HL-60 (cell line): ENCODE results near the gene HMGN3.

Experiments
- GABPA ChIP-seq: IDR thresholded peaks from 2 replicates; pipeline ENCODE4 v1.6.1; 2012; ENCODE audit warnings: low read depth
- POLR2AphosphoS5 ChIP-seq: IDR thresholded peaks from 2 replicates; pipeline ENCODE4 v1.6.1; 2012; ENCODE audit warnings: low read depth
- SPI1 ChIP-seq: IDR thresholded peaks from 2 replicates; pipeline ENCODE4 v1.6.1; 2012; ENCODE audit warnings: low read depth, mild to moderate bottlenecking, borderline replicate concordance
- TF ChIP-seq, protein P1 (sequence below): IDR thresholded peaks from one replicate; pipeline ENCODE4 v1.5.1; 2011; ENCODE audit warnings: low read length, control low read depth, inconsistent platforms; ENCODE audit not compliant: insufficient read depth
- TF ChIP-seq, protein P2 (sequence below): IDR thresholded peaks from 2 replicates; pipeline ENCODE4 v1.6.1; 2012; ENCODE audit warnings: low read depth; ENCODE audit not compliant: insufficient replicate concordance

DNA sequence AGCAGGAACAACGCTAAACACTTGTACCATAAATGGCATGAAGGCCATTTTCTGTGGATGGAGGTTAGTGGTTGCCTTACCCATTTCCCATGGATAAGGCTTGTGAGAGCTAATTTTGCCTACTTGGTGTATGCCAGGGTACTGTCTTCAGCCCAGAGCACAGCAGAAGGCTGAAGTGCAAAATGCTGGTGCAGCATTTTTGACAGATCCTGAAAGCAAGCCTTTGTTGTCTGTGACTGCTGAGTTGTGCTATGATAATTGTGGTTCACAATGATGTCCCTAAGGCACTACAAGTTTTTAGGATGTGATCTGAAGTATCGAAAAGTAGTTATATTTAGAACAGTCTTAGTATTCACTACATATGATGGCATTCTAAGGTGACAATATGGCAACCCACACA, 14.7 kb upstream of the HMGN3 start:
- TF ChIP-seq, protein P1, sequence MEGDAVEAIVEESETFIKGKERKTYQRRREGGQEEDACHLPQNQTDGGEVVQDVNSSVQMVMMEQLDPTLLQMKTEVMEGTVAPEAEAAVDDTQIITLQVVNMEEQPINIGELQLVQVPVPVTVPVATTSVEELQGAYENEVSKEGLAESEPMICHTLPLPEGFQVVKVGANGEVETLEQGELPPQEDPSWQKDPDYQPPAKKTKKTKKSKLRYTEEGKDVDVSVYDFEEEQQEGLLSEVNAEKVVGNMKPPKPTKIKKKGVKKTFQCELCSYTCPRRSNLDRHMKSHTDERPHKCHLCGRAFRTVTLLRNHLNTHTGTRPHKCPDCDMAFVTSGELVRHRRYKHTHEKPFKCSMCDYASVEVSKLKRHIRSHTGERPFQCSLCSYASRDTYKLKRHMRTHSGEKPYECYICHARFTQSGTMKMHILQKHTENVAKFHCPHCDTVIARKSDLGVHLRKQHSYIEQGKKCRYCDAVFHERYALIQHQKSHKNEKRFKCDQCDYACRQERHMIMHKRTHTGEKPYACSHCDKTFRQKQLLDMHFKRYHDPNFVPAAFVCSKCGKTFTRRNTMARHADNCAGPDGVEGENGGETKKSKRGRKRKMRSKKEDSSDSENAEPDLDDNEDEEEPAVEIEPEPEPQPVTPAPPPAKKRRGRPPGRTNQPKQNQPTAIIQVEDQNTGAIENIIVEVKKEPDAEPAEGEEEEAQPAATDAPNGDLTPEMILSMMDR = no peak
- TF ChIP-seq, protein P2, sequence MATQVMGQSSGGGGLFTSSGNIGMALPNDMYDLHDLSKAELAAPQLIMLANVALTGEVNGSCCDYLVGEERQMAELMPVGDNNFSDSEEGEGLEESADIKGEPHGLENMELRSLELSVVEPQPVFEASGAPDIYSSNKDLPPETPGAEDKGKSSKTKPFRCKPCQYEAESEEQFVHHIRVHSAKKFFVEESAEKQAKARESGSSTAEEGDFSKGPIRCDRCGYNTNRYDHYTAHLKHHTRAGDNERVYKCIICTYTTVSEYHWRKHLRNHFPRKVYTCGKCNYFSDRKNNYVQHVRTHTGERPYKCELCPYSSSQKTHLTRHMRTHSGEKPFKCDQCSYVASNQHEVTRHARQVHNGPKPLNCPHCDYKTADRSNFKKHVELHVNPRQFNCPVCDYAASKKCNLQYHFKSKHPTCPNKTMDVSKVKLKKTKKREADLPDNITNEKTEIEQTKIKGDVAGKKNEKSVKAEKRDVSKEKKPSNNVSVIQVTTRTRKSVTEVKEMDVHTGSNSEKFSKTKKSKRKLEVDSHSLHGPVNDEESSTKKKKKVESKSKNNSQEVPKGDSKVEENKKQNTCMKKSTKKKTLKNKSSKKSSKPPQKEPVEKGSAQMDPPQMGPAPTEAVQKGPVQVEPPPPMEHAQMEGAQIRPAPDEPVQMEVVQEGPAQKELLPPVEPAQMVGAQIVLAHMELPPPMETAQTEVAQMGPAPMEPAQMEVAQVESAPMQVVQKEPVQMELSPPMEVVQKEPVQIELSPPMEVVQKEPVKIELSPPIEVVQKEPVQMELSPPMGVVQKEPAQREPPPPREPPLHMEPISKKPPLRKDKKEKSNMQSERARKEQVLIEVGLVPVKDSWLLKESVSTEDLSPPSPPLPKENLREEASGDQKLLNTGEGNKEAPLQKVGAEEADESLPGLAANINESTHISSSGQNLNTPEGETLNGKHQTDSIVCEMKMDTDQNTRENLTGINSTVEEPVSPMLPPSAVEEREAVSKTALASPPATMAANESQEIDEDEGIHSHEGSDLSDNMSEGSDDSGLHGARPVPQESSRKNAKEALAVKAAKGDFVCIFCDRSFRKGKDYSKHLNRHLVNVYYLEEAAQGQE = no peak
- TF ChIP-seq POLR2AphosphoS5 (no peak), GABPA (no peak), SPI1 (no peak)
